Measurements from ENCODE around the gene MDM2.

DNA sequence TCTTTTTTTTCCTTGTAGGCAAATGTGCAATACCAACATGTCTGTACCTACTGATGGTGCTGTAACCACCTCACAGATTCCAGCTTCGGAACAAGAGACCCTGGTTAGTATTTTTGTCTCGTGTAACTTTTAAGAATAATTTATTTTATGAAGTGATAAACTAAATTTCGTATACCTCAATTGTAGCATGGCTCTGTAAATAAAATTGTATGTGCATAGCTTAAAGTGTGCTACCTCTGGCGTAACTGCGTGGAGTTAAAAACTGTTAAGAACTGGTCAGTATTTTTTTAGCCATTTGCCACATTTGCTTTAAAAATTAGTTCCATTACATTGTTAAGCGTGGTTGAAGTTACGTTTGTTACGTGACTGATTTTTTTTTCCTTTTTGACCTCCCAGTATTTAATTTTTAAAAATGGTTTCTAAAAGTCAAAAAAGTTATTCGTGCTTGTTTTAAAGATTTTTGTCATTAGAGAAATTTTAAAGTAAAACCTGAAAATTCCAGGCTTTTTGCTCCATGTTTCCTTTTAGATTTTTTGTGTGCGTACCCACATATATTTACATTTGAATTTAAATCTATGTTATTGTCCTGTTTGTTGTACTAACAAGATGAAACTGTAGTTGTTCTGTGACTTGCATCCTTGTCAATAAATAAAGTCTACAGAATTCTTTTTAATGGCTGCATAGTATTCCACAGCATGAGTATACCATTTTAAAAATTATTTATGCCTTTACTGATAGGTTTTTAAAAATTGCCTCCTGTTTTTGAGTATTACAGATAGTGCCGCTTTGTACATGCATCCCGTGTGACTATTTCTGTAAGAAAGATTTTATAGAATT lies 1.4 kb downstream of the MDM2 start:
- TF ChIP-seq POLR2AphosphoS5 (IDR thresholded peaks at IDR 0.05) (no peak), EP300 (IDR thresholded peaks at IDR 0.05) (no peak)
- TF ChIP-seq, protein P1, sequence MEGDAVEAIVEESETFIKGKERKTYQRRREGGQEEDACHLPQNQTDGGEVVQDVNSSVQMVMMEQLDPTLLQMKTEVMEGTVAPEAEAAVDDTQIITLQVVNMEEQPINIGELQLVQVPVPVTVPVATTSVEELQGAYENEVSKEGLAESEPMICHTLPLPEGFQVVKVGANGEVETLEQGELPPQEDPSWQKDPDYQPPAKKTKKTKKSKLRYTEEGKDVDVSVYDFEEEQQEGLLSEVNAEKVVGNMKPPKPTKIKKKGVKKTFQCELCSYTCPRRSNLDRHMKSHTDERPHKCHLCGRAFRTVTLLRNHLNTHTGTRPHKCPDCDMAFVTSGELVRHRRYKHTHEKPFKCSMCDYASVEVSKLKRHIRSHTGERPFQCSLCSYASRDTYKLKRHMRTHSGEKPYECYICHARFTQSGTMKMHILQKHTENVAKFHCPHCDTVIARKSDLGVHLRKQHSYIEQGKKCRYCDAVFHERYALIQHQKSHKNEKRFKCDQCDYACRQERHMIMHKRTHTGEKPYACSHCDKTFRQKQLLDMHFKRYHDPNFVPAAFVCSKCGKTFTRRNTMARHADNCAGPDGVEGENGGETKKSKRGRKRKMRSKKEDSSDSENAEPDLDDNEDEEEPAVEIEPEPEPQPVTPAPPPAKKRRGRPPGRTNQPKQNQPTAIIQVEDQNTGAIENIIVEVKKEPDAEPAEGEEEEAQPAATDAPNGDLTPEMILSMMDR (IDR thresholded peaks at IDR 0.05) = no peak
